HepG2 (cell line): ENCODE results near the gene ARHGAP15. TPM values are rescaled to one million over a fixed set of nuclear protein-coding genes. Genes with fewer than 3 reads are reported as not detected.

Source experiments
- ATAC-seq: fragments of 200-7000 bp; cut with Tn5 transposase; 3 replicates; pipeline ENCODE4 v1.9.1; 2020; ENCODE audit warnings: mild to moderate bottlenecking, moderate library complexity
- BruUV-seq: library from RNA; stranded (reverse); fragments of 400-500 nt; replicated peaks from 2 replicates; lab custom pipeline; 2021; lab: Mats Ljungman, UMichigan
- CTCF ChIA-PET: fragments of 300-600 bp; formaldehyde crosslinking; extraction: SDS; loops from one replicate; lab custom pipeline; 2021; ENCODE audit warnings: low total read pairs, inconsistent platforms, low intra/inter-chr PET ratio; lab: Yijun Ruan, JAX
- POLR2A ChIA-PET: fragments of 350-600 bp; sonication (Branson Sonifier 250); formaldehyde crosslinking; loops from one replicate; lab custom pipeline; 2020; ENCODE audit warnings: antibody characterized with exemption, inconsistent platforms; lab: Yijun Ruan, JAX
- DNase-seq: peaks from one replicate; pipeline ENCODE4 v3.0.0-alpha.2; 2015; ENCODE audit warnings: low spot score
- FAIRE-seq: peaks from 3 replicates; lab custom pipeline; 2011; peaks lifted over from hg19 to GRCh38; lab: Jason Lieb, UNC
- H2AFZ ChIP-seq: one replicate; pipeline ENCODE4 v1.6.1; 2011; ENCODE audit warnings: low read length, inconsistent platforms
- H3K27ac ChIP-seq: fragments of 300-600 bp; 3 replicates; pipeline ENCODE4 v1.8.0; 2011; ENCODE audit warnings: mixed run types, mild to moderate bottlenecking, mixed read lengths, low read length, inconsistent platforms; ENCODE audit not compliant: insufficient read depth; ENCODE audit errors: extremely low read length
- H3K27me3 ChIP-seq, 2 experiments: fragments of 200-600 bp in 1 of 2; 2 replicates in 1 of 2; 3 replicates in 1 of 2; pipeline versions ENCODE4 v1.6.0 to v1.8.0; 2011; ENCODE audit warnings: low read length in 2 of 2, mild to moderate bottlenecking in 2 of 2, moderate library complexity in 2 of 2, inconsistent platforms in 1 of 2; ENCODE audit not compliant: insufficient read depth in 2 of 2, control insufficient read depth in 1 of 2
- H3K36me3 ChIP-seq, 2 experiments: fragments of 200-600 bp in 1 of 2; replicated peaks in 1 of 2; 2 replicates in 1 of 2; 3 replicates in 1 of 2; pipeline versions ENCODE4 v1.5.1 to v1.8.0; 2011; ENCODE audit warnings: low read length in 2 of 2, inconsistent platforms in 1 of 2; ENCODE audit not compliant: insufficient read depth in 2 of 2, control insufficient read depth in 1 of 2
- H3K4me1 ChIP-seq: 2 replicates; pipeline ENCODE4 v1.5.1; 2012; ENCODE audit warnings: low read length, inconsistent platforms; ENCODE audit not compliant: insufficient read depth
- H3K4me2 ChIP-seq: 2 replicates; pipeline ENCODE4 v1.6.0; 2011; ENCODE audit warnings: low read depth, low read length, inconsistent platforms
- H3K4me3 ChIP-seq, 3 experiments: fragments of 200-600 bp in 1 of 3; sonication (generic), shearing (Covaris generic) in 1 of 3; replicated peaks in 1 of 3; 2 replicates each; pipeline ENCODE4 v1.5.1; 2011 to 2016; ENCODE audit warnings: low read length in 3 of 3, inconsistent platforms in 2 of 3, low read depth in 2 of 3, mild to moderate bottlenecking in 2 of 3, control low read depth in 1 of 3, mixed read lengths in 1 of 3; ENCODE audit not compliant: insufficient read depth in 1 of 3
- H3K79me2 ChIP-seq: one replicate; pipeline ENCODE4 v1.6.1; 2011; ENCODE audit warnings: low read length, inconsistent platforms; ENCODE audit not compliant: insufficient read depth
- H3K9ac ChIP-seq: 2 replicates; pipeline ENCODE4 v1.6.0; 2011; ENCODE audit warnings: mild to moderate bottlenecking, low read depth, low read length, inconsistent platforms; ENCODE audit not compliant: insufficient read depth
- H3K9me3 ChIP-seq: 2 replicates; pipeline ENCODE4 v1.5.1; 2012; ENCODE audit warnings: mild to moderate bottlenecking, low read length
- H4K20me1 ChIP-seq: 2 replicates; pipeline ENCODE4 v1.6.0; 2011; ENCODE audit warnings: inconsistent platforms, mild to moderate bottlenecking, low read length, moderate library complexity; ENCODE audit not compliant: insufficient read depth
- AFF4 ChIP-seq: sonication (generic); formaldehyde crosslinking; IDR thresholded peaks from 2 replicates; pipeline ENCODE4 v1.4.0; 2020; ENCODE audit warnings: missing genetic modification reagents
- AHR ChIP-seq: IDR thresholded peaks from 2 replicates; pipeline ENCODE4 v1.6.1; 2018; ENCODE audit warnings: missing genetic modification reagents, missing compliant biosample characterization
- GPN1 ChIP-seq: sonication (generic); formaldehyde crosslinking; IDR thresholded peaks from 2 replicates; pipeline ENCODE4 v1.5.1; 2020; ENCODE audit warnings: missing genetic modification reagents, borderline replicate concordance
- KLF6 ChIP-seq: IDR thresholded peaks from 2 replicates; pipeline ENCODE4 v1.8.0; 2016; ENCODE audit warnings: missing biosample characterization, missing genetic modification reagents
- NFYC ChIP-seq: IDR thresholded peaks from 2 replicates; pipeline ENCODE4 v1.6.1; 2016; ENCODE audit warnings: missing genetic modification reagents, missing compliant biosample characterization
- RERE ChIP-seq: IDR thresholded peaks from 2 replicates; pipeline ENCODE4 v1.6.1; 2016; ENCODE audit warnings: low read depth, missing genetic modification reagents, missing compliant biosample characterization
- TCF7L2 ChIP-seq: IDR thresholded peaks from 2 replicates; pipeline ENCODE4 v1.6.1; 2011; ENCODE audit warnings: mild to moderate bottlenecking, low read depth, low read length, moderate library complexity
- THAP8 ChIP-seq: sonication (generic); formaldehyde crosslinking; IDR thresholded peaks from 2 replicates; pipeline ENCODE4 v1.5.1; 2020; ENCODE audit warnings: missing genetic modification reagents, mild to moderate bottlenecking, borderline replicate concordance
- ZNF331 ChIP-seq: sonication (generic); formaldehyde crosslinking; IDR thresholded peaks from 2 replicates; pipeline ENCODE4 v1.4.0; 2020; ENCODE audit warnings: missing genetic modification reagents
- ZNF337 ChIP-seq: sonication (generic); formaldehyde crosslinking; IDR thresholded peaks from 2 replicates; pipeline ENCODE4 v1.5.1; 2020; ENCODE audit warnings: missing genetic modification reagents, low read depth, mild to moderate bottlenecking, borderline replicate concordance
- ZNF569 ChIP-seq: sonication (generic); formaldehyde crosslinking; IDR thresholded peaks from 2 replicates; pipeline ENCODE4 v1.5.0; 2020; ENCODE audit warnings: mild to moderate bottlenecking, missing genetic modification reagents, moderate library complexity, borderline replicate concordance
- ZNF580 ChIP-seq: IDR thresholded peaks from 2 replicates; pipeline ENCODE4 v1.6.1; 2016; ENCODE audit warnings: low read depth, borderline replicate concordance
- ZNF674 ChIP-seq: sonication (generic); formaldehyde crosslinking; IDR thresholded peaks from 2 replicates; pipeline ENCODE4 v1.5.0; 2020; ENCODE audit warnings: low read depth, mild to moderate bottlenecking, missing genetic modification reagents
- ZSCAN31 ChIP-seq: sonication (generic); formaldehyde crosslinking; IDR thresholded peaks from 2 replicates; pipeline ENCODE4 v1.5.0; 2020; ENCODE audit warnings: low read depth, mild to moderate bottlenecking, missing genetic modification reagents
- WGBS: methylation state at CpG from one replicate; pipeline ENCODE4 v1.1.6; 2017; ENCODE audit warnings: low lambda C conversion rate; 5-methylcytosine and 5-hydroxymethylcytosine counted together
- in situ Hi-C: cut with HindIII; loops from 2 replicates; pipeline ENCODE4 v1.10.0; 2017; ENCODE audit warnings: low pct_unique_long_range_greater_than_20kb; ENCODE audit not compliant: extremely low pct_ligation_motif_present
- intact Hi-C: fragments of 100-400 bp; cut with micrococcal nuclease; formaldehyde crosslinking; loops from one replicate; pipeline ENCODE4 v1.10.0; 2022; ENCODE audit not compliant: unreplicated experiment
- polyA plus RNA-seq, 8 experiments: library from polyadenylated mRNA; depleted of rRNA in 3 of 8; stranded (reverse) in 7 of 8; unstranded in 1 of 8; fragments of >200 nt; fragmentation: Illumina TruSeq in 4 of 8; extraction: Trizol in 4 of 8; gene quantifications; 2 replicates each; pipeline versions ENCODE4 v1.2.1 to v1.2.3, GENCODE V29; 2011 to 2016; ENCODE audit warnings: low read depth in 4 of 8, missing spikeins in 1 of 8, mixed read lengths in 1 of 8; ENCODE audit not compliant: insufficient read depth in 1 of 8
- total RNA-seq, 5 experiments: library from RNA; depleted of rRNA; stranded (reverse); fragments of >200 nt; fragmentation: Illumina TruSeq; extraction: Trizol; gene quantifications; 2 replicates each; pipeline ENCODE4 v1.2.3, GENCODE V29; 2016; ENCODE audit warnings: low read depth in 1 of 5

ARHGAP15 gene
- total and polyA plus RNA-seq, 2 of the 13 experiments (the other 11 are each of a cell fraction or from before 2014, with no cell fraction given): 0.04 TPM; not detected in 1

- TF ChIP-seq AFF4 (CRISPR knock-in tag): no peak
- TF ChIP-seq GPN1: no peak
These were observed 372.0 kb downstream of the ARHGAP15 start (continued) for GRCh38 chr2:143501106-143501676.

GRCh38 chr2:143503280-143503679 is 374.1 kb downstream of the ARHGAP15 start:
- no peak overlapping the region for H3K9ac ChIP-seq
- H3K36me3 ChIP-seq: no peaks in the 10 kb centered on the region
- BruUV-seq: no TSS peak
- intact Hi-C loops (no loop called here), in situ Hi-C loops (no loop called here)
- H3K4me3 ChIP-seq: no peak overlapping the region
- 23% methylated on average over 2 of the region's 2 CpGs for WGBS
- no peaks in the 10 kb centered on the region for H3K27me3 ChIP-seq
- H2AFZ ChIP-seq: no peak overlapping the region
- no peak overlapping the region for H3K27ac ChIP-seq
- H3K79me2 ChIP-seq: no peaks in the 10 kb centered on the region
- DNase-seq (no peak), ATAC-seq (no peak), FAIRE-seq (no peak)
- H3K4me1 ChIP-seq: no peaks in the 10 kb centered on the region
- H4K20me1 ChIP-seq: no peaks in the 10 kb centered on the region
- POLR2A ChIA-PET: no interaction called here
- no peaks in the 10 kb centered on the region for H3K9me3 ChIP-seq
- CTCF ChIA-PET: no interaction called here
- H3K4me2 ChIP-seq: no peak overlapping the region
- TF ChIP-seq ZNF337 (CRISPR knock-in tag) (no peak), ZNF580 (CRISPR knock-in tag) (no peak), ZNF569 (CRISPR knock-in tag) (no peak), THAP8 (no peak), ZSCAN31 (no peak), NFYC (CRISPR knock-in tag) (no peak), KLF6 (CRISPR knock-in tag) (no peak), AHR (no peak), RERE (CRISPR knock-in tag) (no peak), ZNF674 (no peak), ZNF331 (CRISPR knock-in tag) (no peak), TCF7L2 (no peak)
